Epithelial cell of esophagus (primary cell): ENCODE measurements around the gene SMYD3.

Experiments
- DNase-seq: peaks from one replicate; pipeline ENCODE4 v3.0.0; 2010; ENCODE audit warnings: low read depth
- H3K4me3 ChIP-seq: 2 replicates; pipeline ENCODE4 v1.5.1; 2011; ENCODE audit warnings: mild to moderate bottlenecking, low read length, control low read depth
- CTCF ChIP-seq: IDR thresholded peaks from 2 replicates; pipeline ENCODE4 v1.5.1; 2011; ENCODE audit warnings: low read depth, mild to moderate bottlenecking, low read length, control low read depth, inconsistent platforms; ENCODE audit not compliant: insufficient read depth; ENCODE audit errors: missing control alignments

The SMYD3 gene

DNA sequence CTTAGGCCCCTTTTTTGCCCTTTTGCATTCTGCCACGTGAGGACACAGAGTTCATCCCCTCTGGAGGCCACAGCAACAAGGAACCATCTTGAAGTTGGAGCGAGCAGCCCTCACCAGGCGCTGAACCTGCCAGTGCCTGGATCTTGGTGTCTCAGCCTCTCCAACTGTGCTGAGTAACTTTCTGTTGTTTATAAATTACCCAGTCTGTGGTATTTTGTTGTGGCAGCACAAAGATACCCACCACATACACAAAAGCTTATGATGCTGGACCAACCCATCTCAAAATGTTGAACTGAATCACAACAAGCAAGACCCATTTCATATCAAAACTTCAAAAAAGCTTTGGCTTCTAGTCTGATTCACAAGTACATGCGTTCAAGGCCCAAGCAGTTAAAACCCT is 702.4 kb downstream of the SMYD3 start:
- no peak for DNase-seq
- no peak for TF ChIP-seq CTCF
- H3K4me3 ChIP-seq = no peak overlapping the region

- DNase-seq = no peak
- no peak for TF ChIP-seq CTCF
- H3K4me3 ChIP-seq = no peak overlapping the region
These were observed 703.4 kb downstream of the SMYD3 start for GRCh38 chr1:245803666-245804037.

- TF ChIP-seq CTCF = no peak
- H3K4me3 ChIP-seq = no peak overlapping the region
- peak; percentile 11 for DNase-seq
These were observed 704.0 kb downstream of the SMYD3 start for GRCh38 chr1:245802941-245803665.

- no peak for DNase-seq
- no peak overlapping the region for H3K4me3 ChIP-seq
- no peak for TF ChIP-seq CTCF
These were observed 706.0 kb downstream of the SMYD3 start for GRCh38 chr1:245800901-245801605.

DNA sequence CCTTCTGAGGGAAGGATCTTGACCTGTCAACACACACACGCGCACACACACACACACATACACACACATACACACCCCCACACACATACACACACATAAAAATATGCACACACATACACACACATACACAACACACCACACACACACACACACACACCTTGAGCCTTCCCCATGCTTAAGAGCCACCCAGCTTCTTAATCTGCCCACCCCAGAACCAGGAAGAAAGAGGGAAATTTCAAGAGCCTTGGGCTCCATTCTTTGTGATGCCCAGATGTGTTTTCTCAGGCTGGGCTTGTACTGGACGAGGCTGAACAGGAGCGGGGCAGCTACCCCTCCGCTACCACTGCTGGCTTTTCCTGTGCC is 708.7 kb downstream of the SMYD3 start:
- DNase-seq = no peak
- no peak for TF ChIP-seq CTCF
- H3K4me3 ChIP-seq = no peak overlapping the region

GRCh38 chr1:245797592-245798348 is 709.3 kb downstream of the SMYD3 start:
- H3K4me3 ChIP-seq = no peak overlapping the region
- TF ChIP-seq CTCF = peak; percentile 13
- DNase-seq = no peak
